Upper lobe of right lung (tissue), 1 donor: ENCODE measurements around the gene SNRNP25. TPM values are rescaled to one million over a fixed set of nuclear protein-coding genes. Genes with fewer than 3 reads are reported as not detected.

ENCODE experiments used
- ATAC-seq: fragments of 200-7000 bp; cut with Tn5 transposase; one replicate; pipeline ENCODE4 v1.9.1; 2020; ENCODE audit warnings: mild to moderate bottlenecking, moderate library complexity
- DNase-seq: peaks from one replicate; pipeline ENCODE4 v3.0.0-alpha.2; 2020
- H3K27ac ChIP-seq: fragments of 200-600 bp; one replicate; pipeline ENCODE4 v1.8.0; 2022
- H3K27me3 ChIP-seq: fragments of 200-600 bp; one replicate; pipeline ENCODE4 v1.8.0; 2022; ENCODE audit warnings: mild to moderate bottlenecking
- H3K36me3 ChIP-seq: fragments of 200-600 bp; one replicate; pipeline ENCODE4 v1.8.0; 2022
- H3K4me1 ChIP-seq: fragments of 200-600 bp; one replicate; pipeline ENCODE4 v1.8.0; 2022
- H3K4me3 ChIP-seq: fragments of 200-600 bp; one replicate; pipeline ENCODE4 v1.8.0; 2022; ENCODE audit warnings: mild to moderate bottlenecking
- H3K9me3 ChIP-seq: fragments of 200-600 bp; one replicate; pipeline ENCODE4 v1.8.0; 2022
- intact Hi-C: fragments of 100-400 bp; cut with DNase I; formaldehyde crosslinking; loops from one replicate; pipeline ENCODE4 v1.11.0; 2022
- total RNA-seq: library from RNA; stranded (reverse); fragmentation: NEBNext Ultra II Directional; extraction: Animal tissue kit (Norgen Biotek cat#: 25700); gene quantifications from one replicate; pipeline ENCODE4 v1.2.1, GENCODE V29; 2021
- TF ChIP-seq, protein P1 (sequence below): fragments of 200-600 bp; IDR thresholded peaks from one replicate; pipeline ENCODE4 v1.8.0; 2022; ENCODE audit warnings: antibody characterized with exemption
- donor health status: DM: no; HTN: yes; CAD: no; lungs with severe emphysema.

The SNRNP25 gene
- total RNA-seq, 1 donor from 2014 or later: 11.6 TPM

DNA sequence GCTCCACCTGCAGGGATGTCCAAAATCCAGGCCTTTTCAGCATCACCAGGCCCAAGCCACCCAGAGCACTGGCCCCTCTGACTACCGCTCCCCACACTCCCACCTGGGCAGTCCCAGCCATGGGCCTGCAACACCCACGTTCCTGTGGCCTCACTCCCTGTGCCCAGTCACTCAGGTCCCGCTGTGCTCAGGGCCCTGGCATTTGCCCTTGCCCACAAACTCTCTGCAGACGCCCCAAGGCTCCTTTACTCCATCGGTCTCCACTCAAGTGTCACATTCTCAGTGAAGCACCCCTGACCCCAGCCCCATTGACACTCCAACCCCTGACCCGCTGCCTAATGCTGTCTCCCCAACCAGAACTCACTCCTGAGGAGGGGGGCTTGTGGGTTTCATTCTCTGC, 48.0 kb downstream of the SNRNP25 start:
- TF ChIP-seq, protein P1, sequence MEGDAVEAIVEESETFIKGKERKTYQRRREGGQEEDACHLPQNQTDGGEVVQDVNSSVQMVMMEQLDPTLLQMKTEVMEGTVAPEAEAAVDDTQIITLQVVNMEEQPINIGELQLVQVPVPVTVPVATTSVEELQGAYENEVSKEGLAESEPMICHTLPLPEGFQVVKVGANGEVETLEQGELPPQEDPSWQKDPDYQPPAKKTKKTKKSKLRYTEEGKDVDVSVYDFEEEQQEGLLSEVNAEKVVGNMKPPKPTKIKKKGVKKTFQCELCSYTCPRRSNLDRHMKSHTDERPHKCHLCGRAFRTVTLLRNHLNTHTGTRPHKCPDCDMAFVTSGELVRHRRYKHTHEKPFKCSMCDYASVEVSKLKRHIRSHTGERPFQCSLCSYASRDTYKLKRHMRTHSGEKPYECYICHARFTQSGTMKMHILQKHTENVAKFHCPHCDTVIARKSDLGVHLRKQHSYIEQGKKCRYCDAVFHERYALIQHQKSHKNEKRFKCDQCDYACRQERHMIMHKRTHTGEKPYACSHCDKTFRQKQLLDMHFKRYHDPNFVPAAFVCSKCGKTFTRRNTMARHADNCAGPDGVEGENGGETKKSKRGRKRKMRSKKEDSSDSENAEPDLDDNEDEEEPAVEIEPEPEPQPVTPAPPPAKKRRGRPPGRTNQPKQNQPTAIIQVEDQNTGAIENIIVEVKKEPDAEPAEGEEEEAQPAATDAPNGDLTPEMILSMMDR: no peak
- DNase-seq: no peak
- Histone ChIP-seq H3K27ac (peak overlapping the region; percentile 76), H3K4me3 (no peak overlapping the region), H3K4me1 (peaks cover 19% of the 10 kb centered on the region), H3K27me3 (no peaks in the 10 kb centered on the region), H3K9me3 (no peaks in the 10 kb centered on the region), H3K36me3 (peaks cover 13% of the 10 kb centered on the region)
- ATAC-seq: no peak
- intact Hi-C loops: no loop called here

DNA sequence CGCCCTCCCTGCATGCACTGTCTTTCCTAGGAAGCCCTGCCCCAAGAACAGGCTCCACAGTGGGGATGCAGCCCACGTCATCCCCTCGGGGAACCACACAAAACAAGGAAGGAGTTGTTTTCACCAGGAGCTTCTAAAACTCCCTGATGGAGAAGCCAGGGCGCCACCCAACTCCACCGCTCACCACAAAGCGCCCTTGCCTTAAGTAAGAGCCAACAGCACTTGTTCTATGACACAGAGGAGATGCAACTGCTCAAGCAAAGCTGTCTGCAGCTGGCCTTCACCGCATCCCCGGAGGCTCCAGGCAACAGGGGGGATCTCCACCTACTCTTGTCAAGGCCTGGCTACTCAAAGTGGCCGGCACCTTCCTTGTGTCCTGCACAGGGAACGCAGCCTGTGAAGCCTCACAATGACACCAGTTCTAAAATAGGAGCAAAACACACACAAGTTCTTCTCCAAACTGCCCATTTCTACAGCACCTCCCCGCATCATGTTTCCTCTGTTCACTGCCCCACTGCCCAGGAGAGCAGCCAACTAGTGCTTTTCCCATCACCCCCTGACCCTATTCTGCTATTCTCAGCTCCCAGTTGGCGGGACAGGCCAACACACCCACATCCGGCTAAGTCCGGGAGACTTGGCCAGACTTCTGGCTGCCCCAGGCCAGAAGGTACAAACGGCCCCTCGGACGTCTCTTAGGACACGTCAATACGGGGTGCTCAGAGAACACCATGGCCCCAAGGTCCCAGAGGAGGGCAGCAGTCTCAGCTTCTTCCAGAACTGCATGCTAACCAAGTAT, 48.6 kb downstream of the SNRNP25 start:
- H3K27me3 ChIP-seq: no peaks in the 10 kb centered on the region
- peaks cover 12% of the 10 kb centered on the region for H3K4me1 ChIP-seq
- H3K36me3 ChIP-seq: peaks cover 13% of the 10 kb centered on the region
- no peak for DNase-seq
- TF ChIP-seq, protein P1: no peak
- peak overlapping the region; percentile 76 for H3K27ac ChIP-seq
- intact Hi-C loops: no loop called here
- no peak overlapping the region for H3K4me3 ChIP-seq
- ATAC-seq: peak; percentile 55
- no peaks in the 10 kb centered on the region for H3K9me3 ChIP-seq

DNA sequence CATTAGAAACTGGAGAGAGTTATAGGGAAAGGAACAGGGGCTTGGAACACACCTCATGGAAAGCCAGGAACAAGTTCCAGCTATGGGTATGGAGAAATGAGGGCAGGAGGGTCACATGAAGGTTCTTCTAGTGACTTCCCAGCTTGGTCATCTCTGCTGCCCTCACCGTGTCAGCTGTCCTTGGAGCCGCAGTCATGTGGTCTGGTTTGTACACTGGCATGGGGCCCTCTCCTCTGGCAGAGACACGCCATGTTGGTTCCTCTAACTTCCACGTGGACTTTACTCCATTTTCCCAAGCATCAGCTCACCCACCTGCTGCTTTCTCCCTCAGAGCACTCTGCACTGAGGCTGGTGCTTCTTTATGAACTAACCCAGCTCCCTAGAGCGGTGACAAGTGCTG, 50.7 kb downstream of the SNRNP25 start:
- H3K27ac ChIP-seq: no peak overlapping the region
- intact Hi-C loops: no loop called here
- H3K36me3 ChIP-seq: peaks cover 9% of the 10 kb centered on the region
- H3K4me3 ChIP-seq: no peak overlapping the region
- TF ChIP-seq, protein P1: no peak
- no peak for DNase-seq
- no peak for ATAC-seq
- no peaks in the 10 kb centered on the region for H3K9me3 ChIP-seq
- H3K27me3 ChIP-seq: no peaks in the 10 kb centered on the region
- H3K4me1 ChIP-seq: peaks cover 10% of the 10 kb centered on the region

DNA sequence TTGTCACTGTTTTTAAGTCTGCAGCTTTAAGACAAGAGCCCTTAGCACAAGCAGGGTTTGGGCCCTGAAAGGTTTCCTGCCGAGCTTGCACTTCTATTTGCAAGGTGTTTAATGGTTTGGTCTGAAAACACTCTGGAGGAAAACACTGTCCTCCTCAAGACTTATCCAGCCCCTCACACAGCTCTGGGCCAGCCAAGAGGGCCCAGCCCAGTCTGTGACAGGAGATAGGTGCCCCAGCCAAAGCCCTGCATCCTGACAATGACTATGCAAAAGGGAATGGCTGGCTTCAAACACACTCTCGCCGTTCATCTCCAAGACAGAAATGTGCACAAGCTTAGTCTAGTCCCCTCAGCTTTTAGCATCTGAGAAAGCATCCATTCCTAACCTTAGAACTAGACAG, 51.3 kb downstream of the SNRNP25 start:
- intact Hi-C loops: no loop called here

DNA sequence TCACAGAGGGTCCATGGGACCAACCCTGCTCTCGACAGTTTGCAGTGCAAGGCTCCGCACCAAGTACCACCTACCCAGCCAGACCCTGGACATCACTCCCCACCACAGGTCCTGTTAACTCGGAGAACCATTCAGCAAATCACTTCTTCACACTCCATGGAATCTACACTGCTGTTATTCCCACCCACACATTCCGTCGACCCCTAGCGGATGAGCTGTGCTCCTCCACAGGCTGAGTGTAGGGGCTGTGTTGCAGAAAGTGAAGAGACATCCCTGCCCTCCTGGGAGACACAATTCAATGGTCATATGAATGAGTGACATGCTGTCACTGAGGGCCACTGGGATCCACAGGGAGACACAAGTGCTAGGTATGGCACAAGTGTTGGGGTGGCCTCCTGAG, 51.9 kb downstream of the SNRNP25 start:
- Histone ChIP-seq H3K9me3 (no peaks in the 10 kb centered on the region), H3K27ac (no peak overlapping the region), H3K36me3 (peaks cover 20% of the 10 kb centered on the region), H3K4me1 (peaks cover 10% of the 10 kb centered on the region), H3K4me3 (no peak overlapping the region), H3K27me3 (no peaks in the 10 kb centered on the region)
- intact Hi-C loops: no loop called here
- ATAC-seq: no peak
- TF ChIP-seq, protein P1: no peak
- DNase-seq: no peak

More for the DNA sequence above, 51.3 kb downstream of the SNRNP25 start:
- Histone ChIP-seq H3K27ac (no peak overlapping the region), H3K4me3 (no peak overlapping the region), H3K4me1 (peaks cover 10% of the 10 kb centered on the region), H3K27me3 (no peaks in the 10 kb centered on the region), H3K36me3 (peaks cover 14% of the 10 kb centered on the region), H3K9me3 (no peaks in the 10 kb centered on the region)
- no peak for DNase-seq
- TF ChIP-seq, protein P1: no peak
- no peak for ATAC-seq
